CD4-positive, alpha-beta T cell (primary cell): ENCODE measurements around the gene VPS13A. TPM values are rescaled to one million over a fixed set of nuclear protein-coding genes. Genes with fewer than 3 reads are reported as not detected.

ENCODE experiments used
- ATAC-seq: fragments of 200-7000 bp; cut with Tn5 transposase; one replicate; pipeline ENCODE4 v1.10.0; 2022; ENCODE audit warnings: mild to moderate bottlenecking; ENCODE audit not compliant: poor library complexity
- CTCF ChIA-PET: fragments of 350-600 bp; sonication (Branson Sonifier 250); formaldehyde crosslinking; loops from one replicate; lab custom pipeline; 2021; ENCODE audit warnings: antibody characterized with exemption, inconsistent platforms; lab: Charles Lee
- POLR2A ChIA-PET: fragments of 350-600 bp; sonication (Branson Sonifier 250); formaldehyde crosslinking; loops from one replicate; lab custom pipeline; 2021; ENCODE audit warnings: antibody characterized with exemption, inconsistent platforms; lab: Charles Lee
- DNase-seq, 14 experiments: peaks; one replicate each; pipeline ENCODE4 v3.0.0-alpha.2; 2013 to 2020; ENCODE audit warnings: mixed read lengths in 2 of 14
- H3K27ac ChIP-seq, 2 donors: one replicate each; pipeline versions ENCODE4 v1.5.1 to v1.7.0; 2013; ENCODE audit warnings: low read length in 2 of 2, low read depth in 1 of 2, mild to moderate bottlenecking in 1 of 2
- H3K27me3 ChIP-seq, 2 experiments: 1 replicate in 1 of 2; 2 replicates in 1 of 2; pipeline versions ENCODE4 v1.6.1 to v1.7.0; 2013; ENCODE audit warnings: low read length in 2 of 2, control low read depth in 1 of 2, mild to moderate bottlenecking in 1 of 2, moderate library complexity in 1 of 2; ENCODE audit not compliant: insufficient read depth in 2 of 2, control insufficient read depth in 1 of 2
- H3K36me3 ChIP-seq: one replicate; pipeline ENCODE4 v1.6.1; 2013; ENCODE audit warnings: low read length, control low read depth; ENCODE audit not compliant: insufficient read depth
- H3K4me1 ChIP-seq: one replicate; pipeline ENCODE4 v1.6.1; 2013; ENCODE audit warnings: low read length, control low read depth; ENCODE audit not compliant: insufficient read depth
- H3K4me3 ChIP-seq: one replicate; pipeline ENCODE4 v1.5.1; 2013; ENCODE audit warnings: mild to moderate bottlenecking, low read length, moderate library complexity
- H3K9me3 ChIP-seq, 2 experiments: 1 replicate in 1 of 2; 2 replicates in 1 of 2; pipeline versions ENCODE4 v1.6.1 to v1.7.0; 2013; ENCODE audit warnings: low read length in 2 of 2, mild to moderate bottlenecking in 2 of 2, control low read depth in 1 of 2, moderate library complexity in 1 of 2; ENCODE audit not compliant: control insufficient read depth in 1 of 2, insufficient read depth in 1 of 2
- H3K27ac Mint-ChIP-seq: one replicate; pipeline ENCODE4 v1.8.0; 2020; ENCODE audit warnings: mixed read lengths
- H3K27me3 Mint-ChIP-seq: one replicate; pipeline ENCODE4 v1.8.0; 2021; ENCODE audit warnings: mixed read lengths
- H3K36me3 Mint-ChIP-seq: one replicate; pipeline ENCODE4 v1.8.0; 2021; ENCODE audit warnings: low read depth, mixed read lengths
- H3K4me1 Mint-ChIP-seq: one replicate; pipeline ENCODE4 v1.8.0; 2021; ENCODE audit warnings: low read depth, mixed read lengths
- H3K4me3 Mint-ChIP-seq: one replicate; pipeline ENCODE4 v1.8.0; 2020; ENCODE audit warnings: mild to moderate bottlenecking, mixed read lengths
- H3K9me3 Mint-ChIP-seq: one replicate; pipeline ENCODE4 v1.8.0; 2020; ENCODE audit warnings: mixed read lengths
- CTCF ChIP-seq: fragments of 200-600 bp; IDR thresholded peaks from one replicate; pipeline ENCODE4 v1.8.0; 2022; ENCODE audit warnings: antibody characterized with exemption, mild to moderate bottlenecking
- intact Hi-C, 2 experiments: fragments of 100-400 bp; cut with DNase I in 1 of 2; cut with micrococcal nuclease in 1 of 2; formaldehyde crosslinking; loops; one replicate each; pipeline versions ENCODE4 v1.15.1 to v1.9.0; 2023 to 2025; cut with DNase I, micrococcal nuclease
- total RNA-seq, 174 experiments: library from RNA in 2 of 174; stranded (reverse) in 2 of 174; gene quantifications; one replicate each; pipeline ENCODE4 v1.2.3 and lab custom pipeline; 2021 to 2026

Gene VPS13A
- total RNA-seq, 2 experiments from 2014 or later: 37.3 to 41.1 TPM

GRCh38 chr9:77175151-77175550 lies 2.2 kb upstream of the VPS13A start:
- Mint-ChIP-seq H3K27me3 (no peaks in the 10 kb centered on the region), H3K36me3 (peaks cover 5% of the 10 kb centered on the region), H3K4me1 (peaks cover 34% of the 10 kb centered on the region), H3K9me3 (no peaks in the 10 kb centered on the region), H3K4me3 (peak overlapping the region; percentile 91), H3K27ac (peak overlapping the region; percentile 89)
- DNase-seq: no peak
- intact Hi-C loops: loop anchor here (5.0 to 10.0 kb wide), 6 partner anchors 42 to 1117 kb away; partner anchors contain the start of genes CEP78 (in 1 of the 2), GCNT1 (in 1 of the 2) and RFK (in 1 of the 2)
- no peak for TF ChIP-seq CTCF
- Histone ChIP-seq H3K27me3 (no peaks in the 10 kb centered on the region), H3K4me1 (peaks cover 17% of the 10 kb centered on the region), H3K9me3 (no peaks in the 10 kb centered on the region), H3K4me3 (no peak overlapping the region), H3K36me3 (no peaks in the 10 kb centered on the region), H3K27ac (no peak overlapping the region)
- ChIA-PET CTCF (interaction anchor here (3.5 kb wide), 1 partner anchor 8 kb away, joined by 22 read pairs; no protein-coding TSS in a partner anchor), POLR2A (no interaction called here)
- ATAC-seq: no peak

DNA sequence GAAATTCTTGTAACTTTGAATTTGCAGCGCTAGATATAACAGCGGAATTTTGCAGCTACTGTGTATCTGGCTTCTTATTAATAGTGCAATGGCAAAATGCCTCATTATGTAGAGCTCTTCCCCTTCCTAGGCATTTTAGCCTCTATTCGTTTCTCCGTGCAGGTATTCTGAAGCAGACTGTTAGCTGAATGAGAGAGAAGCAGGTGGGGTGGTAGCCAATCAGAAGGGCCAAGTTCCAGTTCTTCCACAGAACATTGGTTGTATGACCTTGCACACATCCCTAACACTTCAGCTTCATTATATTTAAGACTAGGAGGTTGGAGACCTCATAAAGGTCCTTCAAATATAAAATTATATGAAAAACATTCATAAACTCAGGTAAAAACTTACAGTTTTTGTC lies 1.2 kb upstream of the VPS13A start:
- Histone ChIP-seq H3K4me3 (no peak overlapping the region), H3K27ac (peak overlapping the region in 1 of 2 donors; percentile 79), H3K9me3 (no peaks in the 10 kb centered on the region), H3K36me3 (no peaks in the 10 kb centered on the region), H3K4me1 (peaks cover 17% of the 10 kb centered on the region), H3K27me3 (no peaks in the 10 kb centered on the region)
- peak in 2 of 14 experiments; percentile 5 to 29 for DNase-seq
- Mint-ChIP-seq H3K27ac (peak overlapping the region; percentile 89), H3K4me1 (peaks cover 41% of the 10 kb centered on the region), H3K9me3 (no peaks in the 10 kb centered on the region), H3K4me3 (peak overlapping the region; percentile 91), H3K27me3 (no peaks in the 10 kb centered on the region), H3K36me3 (peaks cover 5% of the 10 kb centered on the region)
- TF ChIP-seq CTCF: no peak
- intact Hi-C loops: loop anchor here (5.0 to 10.0 kb wide), 6 partner anchors 41 to 1116 kb away; partner anchors contain the start of genes CEP78 (in 1 of the 2), GCNT1 (in 1 of the 2) and RFK (in 1 of the 2)
- POLR2A ChIA-PET: interaction anchor here (1.9 to 2.2 kb wide), 2 partner anchors 9 to 782 kb away, joined by 9 to 10 read pairs; partner anchors contain the start of gene RFK
- CTCF ChIA-PET: interaction anchor here (1.1 to 3.5 kb wide), 2 partner anchors 9 to 15 kb away, joined by 3 to 22 read pairs; no protein-coding TSS in a partner anchor
- no peak for ATAC-seq

DNA sequence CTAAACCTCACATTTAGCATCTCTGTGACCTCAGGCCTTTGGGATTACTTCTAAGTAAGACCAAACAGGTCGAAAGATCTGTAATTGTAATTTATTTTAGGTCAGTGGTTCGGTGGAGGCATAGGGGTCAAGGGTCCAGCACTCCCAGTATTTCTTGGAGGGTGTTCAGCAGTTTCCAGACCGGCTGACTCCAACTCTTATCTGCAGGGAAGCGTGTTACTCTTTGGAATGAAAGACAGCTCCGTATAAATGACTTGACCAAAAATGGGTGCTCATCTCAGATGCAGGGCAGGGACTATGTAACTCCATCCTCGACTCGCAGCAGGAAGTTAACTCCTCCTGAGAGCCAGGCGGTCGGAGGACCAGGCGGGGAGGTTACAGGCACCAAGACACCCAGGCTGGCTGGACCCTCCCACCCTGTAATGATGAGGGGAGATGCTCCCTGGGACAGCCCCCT lies 620 bp upstream of the VPS13A start:
- Mint-ChIP-seq H3K36me3 (peaks cover 5% of the 10 kb centered on the region), H3K9me3 (no peaks in the 10 kb centered on the region), H3K27me3 (no peaks in the 10 kb centered on the region), H3K27ac (peak overlapping the region; percentile 89), H3K4me3 (peak overlapping the region; percentile 91), H3K4me1 (peaks cover 41% of the 10 kb centered on the region)
- peak overlapping the region; percentile 97 for H3K4me3 ChIP-seq
- H3K9me3 ChIP-seq: no peaks in the 10 kb centered on the region
- no peaks in the 10 kb centered on the region for H3K36me3 ChIP-seq
- H3K4me1 ChIP-seq: peaks cover 17% of the 10 kb centered on the region
- no peak for ATAC-seq
- ChIA-PET POLR2A (interaction anchor here (0.8 to 2.2 kb wide), 6 partner anchors 10 to 1120 kb away, joined by 3 to 10 read pairs (median 6); partner anchors contain the start of genes PSAT1 and RFK), CTCF (interaction anchor here (1.1 to 3.5 kb wide), 2 partner anchors 10 to 14 kb away, joined by 3 to 22 read pairs; no protein-coding TSS in a partner anchor)
- TF ChIP-seq CTCF: no peak
- H3K27me3 ChIP-seq: no peaks in the 10 kb centered on the region
- DNase-seq: no peak
- H3K27ac ChIP-seq: peak overlapping the region; percentile 79
- intact Hi-C loops: loop anchor here (1.0 to 10.0 kb wide), 7 partner anchors 9 to 1116 kb away; partner anchors contain the start of genes CEP78 (in 1 of the 2), GCNT1 (in 1 of the 2) and RFK (in 1 of the 2)
